Mesenchymal stem cell (in vitro differentiated cells and primary cell): ENCODE measurements around the gene STXBP1.
A peak's percentile ranks its signal among the peaks of the same experiment; 100 is the strongest.

Experiments used
- DNase-seq: peaks from one replicate; pipeline ENCODE4 v3.0.0-alpha.2; 2013
- H2AFZ ChIP-seq: one replicate; pipeline ENCODE4 v1.6.1; 2013; ENCODE audit warnings: low read depth, mild to moderate bottlenecking, control low read depth, inconsistent platforms, low read length, moderate library complexity
- H2AK5ac ChIP-seq: 2 replicates; pipeline ENCODE4 v1.6.1; 2013; ENCODE audit warnings: low read length, moderate library complexity, mild to moderate bottlenecking, inconsistent platforms; ENCODE audit not compliant: severe bottlenecking
- H2BK120ac ChIP-seq: one replicate; pipeline ENCODE4 v1.6.1; 2013; ENCODE audit warnings: low read depth, mild to moderate bottlenecking, inconsistent platforms, low read length, moderate library complexity
- H2BK12ac ChIP-seq, 2 experiments: one replicate each; pipeline ENCODE4 v1.6.1; 2013; ENCODE audit warnings: inconsistent platforms in 2 of 2, low read length in 2 of 2, mild to moderate bottlenecking in 2 of 2, moderate library complexity in 2 of 2, control low read depth in 1 of 2
- H2BK15ac ChIP-seq: one replicate; pipeline ENCODE4 v1.6.1; 2013; ENCODE audit warnings: mild to moderate bottlenecking, low read depth, inconsistent platforms; ENCODE audit not compliant: poor library complexity, severe bottlenecking
- H2BK5ac ChIP-seq: 2 replicates; pipeline ENCODE4 v1.6.1; 2013; ENCODE audit warnings: low read depth, mild to moderate bottlenecking, low read length, control low read depth, inconsistent platforms; ENCODE audit not compliant: poor library complexity, severe bottlenecking
- H3K14ac ChIP-seq, 2 experiments: one replicate each; pipeline ENCODE4 v1.6.1; 2013; ENCODE audit warnings: inconsistent platforms in 2 of 2, low read length in 2 of 2, control low read depth in 1 of 2, mild to moderate bottlenecking in 1 of 2, moderate library complexity in 1 of 2
- H3K18ac ChIP-seq, 2 experiments: one replicate each; pipeline ENCODE4 v1.6.1; 2013; ENCODE audit warnings: inconsistent platforms in 2 of 2, low read length in 2 of 2, control low read depth in 1 of 2, low read depth in 1 of 2, mild to moderate bottlenecking in 1 of 2
- H3K23ac ChIP-seq, 2 experiments: one replicate each; pipeline ENCODE4 v1.6.1; 2013; ENCODE audit warnings: inconsistent platforms in 2 of 2, low read length in 2 of 2, mild to moderate bottlenecking in 2 of 2, moderate library complexity in 2 of 2, control low read depth in 1 of 2
- H3K27ac ChIP-seq: 2 replicates; pipeline ENCODE4 v1.5.1; 2013; ENCODE audit warnings: mild to moderate bottlenecking, moderate library complexity, low read length, control low read depth, inconsistent platforms; ENCODE audit not compliant: poor library complexity, severe bottlenecking
- H3K27me3 ChIP-seq, 2 experiments: 2 replicates each; pipeline versions ENCODE4 v1.6.1 to v1.7.0; 2013; ENCODE audit warnings: low read length in 2 of 2, mild to moderate bottlenecking in 2 of 2, moderate library complexity in 2 of 2, control low read depth in 1 of 2, inconsistent platforms in 1 of 2; ENCODE audit not compliant: control insufficient read depth in 1 of 2, insufficient read depth in 1 of 2
- H3K36me3 ChIP-seq, 2 experiments: 2 replicates each; pipeline versions ENCODE4 v1.6.1 to v1.7.0; 2013; ENCODE audit warnings: low read length in 2 of 2, control low read depth in 1 of 2, inconsistent platforms in 1 of 2, low read depth in 1 of 2, mild to moderate bottlenecking in 1 of 2; ENCODE audit not compliant: insufficient read depth in 2 of 2, control insufficient read depth in 1 of 2
- H3K4ac ChIP-seq, 2 experiments: one replicate each; pipeline ENCODE4 v1.6.1; 2013; ENCODE audit warnings: inconsistent platforms in 2 of 2, low read length in 2 of 2, mild to moderate bottlenecking in 2 of 2, moderate library complexity in 2 of 2, control low read depth in 1 of 2, low read depth in 1 of 2
- H3K4me1 ChIP-seq: 2 replicates; pipeline ENCODE4 v1.6.1; 2013; ENCODE audit warnings: low read depth, low read length, control low read depth; ENCODE audit not compliant: control insufficient read depth, insufficient read depth
- H3K4me2 ChIP-seq: 2 replicates; pipeline ENCODE4 v1.6.1; 2013; ENCODE audit warnings: low read length, mild to moderate bottlenecking, inconsistent platforms; ENCODE audit not compliant: poor library complexity, severe bottlenecking
- H3K4me3 ChIP-seq, 2 experiments: 2 replicates each; pipeline versions ENCODE4 v1.5.1 to v1.7.0; 2013; ENCODE audit warnings: low read length in 2 of 2, mild to moderate bottlenecking in 2 of 2, control low read depth in 1 of 2, low read depth in 1 of 2; ENCODE audit not compliant: insufficient read depth in 1 of 2
- H3K79me1 ChIP-seq: replicated peaks from 2 replicates; pipeline ENCODE4 v1.6.1; 2013; ENCODE audit warnings: mild to moderate bottlenecking, control low read depth, low read length, inconsistent platforms; ENCODE audit not compliant: poor library complexity, severe bottlenecking
- H3K9ac ChIP-seq: 2 replicates; pipeline ENCODE4 v1.7.0; 2013; ENCODE audit warnings: mild to moderate bottlenecking, low read length, moderate library complexity
- H3K9me3 ChIP-seq: 2 replicates; pipeline ENCODE4 v1.7.0; 2013; ENCODE audit warnings: mild to moderate bottlenecking, low read length; ENCODE audit not compliant: control insufficient read depth
- H4K8ac ChIP-seq: one replicate; pipeline ENCODE4 v1.6.1; 2013; ENCODE audit warnings: inconsistent platforms, mild to moderate bottlenecking, low read length, moderate library complexity
- H4K91ac ChIP-seq: one replicate; pipeline ENCODE4 v1.6.1; 2013; ENCODE audit warnings: mild to moderate bottlenecking, low read length, inconsistent platforms
- WGBS: methylation state at CpG from one replicate; pipeline ENCODE4 v1.1.7; 2013; ENCODE audit warnings: mixed read lengths; 5-methylcytosine and 5-hydroxymethylcytosine counted together

Gene STXBP1

DNA sequence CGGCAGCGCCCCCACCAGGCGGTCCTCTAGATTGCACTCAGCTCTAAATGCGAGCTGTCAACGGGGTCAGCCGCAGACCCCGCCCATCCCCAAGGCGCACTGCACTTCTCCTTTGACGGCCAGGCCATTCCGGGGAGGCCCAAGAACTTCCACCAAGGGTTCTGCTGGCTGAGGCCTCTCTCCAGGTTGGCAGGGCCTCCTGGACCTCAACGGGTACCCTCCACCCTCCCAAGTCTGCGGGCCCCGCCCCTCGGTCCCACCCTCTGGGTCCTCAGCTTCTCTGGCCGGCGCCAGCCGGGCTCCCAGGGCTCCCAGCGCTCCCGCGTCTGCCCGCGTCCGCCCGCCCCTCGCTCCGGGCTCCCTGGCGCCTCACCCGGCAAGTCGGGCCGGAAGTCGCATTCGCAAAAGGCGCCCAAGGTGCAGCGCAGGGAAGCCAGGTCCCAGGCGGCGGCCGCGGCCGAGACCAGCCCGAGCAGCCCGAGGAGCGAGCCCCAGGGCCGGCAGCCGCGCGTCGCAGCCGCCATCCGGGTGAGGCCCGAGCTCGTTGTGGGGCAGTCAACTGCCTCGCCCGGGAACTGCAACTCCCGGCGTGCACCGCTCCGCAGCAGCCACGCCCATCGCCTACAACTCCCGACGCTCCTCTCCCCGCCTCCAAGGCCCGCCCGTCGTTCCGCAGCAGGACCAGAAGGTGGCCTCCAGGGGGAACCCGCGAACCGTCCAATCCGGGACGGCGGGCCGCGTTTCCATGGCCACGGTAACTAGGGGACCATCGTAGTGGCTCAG is 122.9 kb downstream of the STXBP1 start, which contains the start of gene TOR2A:
Gene TOR2A, minus strand, starts transcription at position 548 of the 783 bp plus-strand sequence. Its CDS starts 24 bp downstream, at position 524.
- H3K27me3 ChIP-seq: peaks cover 0 to 7% of the 10 kb centered on the region in 2 experiments
- H2BK120ac ChIP-seq: peak within 1 kb of the TSS; percentile 61
- peak within 1 kb of the TSS in 1 of 2 experiments; percentile 53 for H3K4ac ChIP-seq
- peak within 1 kb of the TSS in 1 of 2 experiments; percentile 81 for H3K14ac ChIP-seq
- H2AFZ ChIP-seq: peak within 1 kb of the TSS; percentile 66
- peak within 1 kb of the TSS; percentile 92 to 99 for H3K18ac ChIP-seq
- H3K27ac ChIP-seq: peak within 1 kb of the TSS; percentile 22
- WGBS: under 1% methylated on average over 72 of the region's 76 CpGs
- peak within 1 kb of the TSS; percentile 81 to 87 for H3K4me3 ChIP-seq
- H2AK5ac ChIP-seq: no peak within 1 kb of the TSS
- H4K91ac ChIP-seq: peak within 1 kb of the TSS; percentile 93
- H3K9ac ChIP-seq: peak within 1 kb of the TSS; percentile 86
- peak; percentile 97 for DNase-seq
- H2BK12ac ChIP-seq: peak within 1 kb of the TSS in 1 of 2 experiments; percentile 81
- peak within 1 kb of the TSS; percentile 81 for H4K8ac ChIP-seq
- no peaks in the 10 kb centered on the region for H3K9me3 ChIP-seq
- H3K79me1 ChIP-seq: peaks cover 9% of the 10 kb centered on the region
- peaks cover 18 to 30% of the 10 kb centered on the region in 2 experiments for H3K36me3 ChIP-seq
- H2BK15ac ChIP-seq: peak within 1 kb of the TSS; percentile 98
- peaks cover 10% of the 10 kb centered on the region for H3K4me1 ChIP-seq
- peak within 1 kb of the TSS; percentile 40 for H3K4me2 ChIP-seq
- peak within 1 kb of the TSS; percentile 58 for H2BK5ac ChIP-seq
- H3K23ac ChIP-seq: peak within 1 kb of the TSS in 1 of 2 experiments; percentile 60

DNA sequence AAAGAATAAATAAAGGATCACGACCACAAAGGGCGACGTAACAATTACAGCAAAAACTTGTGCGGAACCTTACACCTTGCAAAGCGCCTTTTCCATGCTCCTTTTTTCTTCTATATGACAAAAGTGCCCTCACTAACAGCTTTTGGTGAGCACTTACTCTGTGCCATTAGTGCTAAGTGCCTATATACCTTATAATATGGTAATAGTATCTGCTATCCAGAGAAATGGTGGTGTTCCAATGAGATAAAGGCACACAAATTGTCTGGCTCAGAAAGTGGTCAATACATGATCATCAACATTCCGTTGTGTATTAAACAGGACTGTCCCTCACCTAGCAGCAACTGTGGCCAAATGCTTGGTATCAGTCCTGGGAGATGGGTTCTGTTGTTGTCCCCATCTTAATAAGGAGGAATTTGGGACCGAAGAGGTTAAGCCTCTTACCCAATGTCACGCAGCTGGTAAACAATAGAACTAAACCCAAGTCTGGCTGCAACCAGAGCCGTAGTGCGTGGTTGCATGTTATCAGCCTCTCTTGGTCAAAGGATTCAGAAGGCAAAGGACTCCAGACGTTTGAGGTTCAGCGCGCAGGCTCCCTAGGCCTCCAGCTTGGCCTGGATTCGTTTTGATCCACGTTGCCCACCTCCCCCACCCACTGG is 123.6 kb downstream of the STXBP1 start:
- 56% methylated on average over 10 of the region's 15 CpGs for WGBS

DNA sequence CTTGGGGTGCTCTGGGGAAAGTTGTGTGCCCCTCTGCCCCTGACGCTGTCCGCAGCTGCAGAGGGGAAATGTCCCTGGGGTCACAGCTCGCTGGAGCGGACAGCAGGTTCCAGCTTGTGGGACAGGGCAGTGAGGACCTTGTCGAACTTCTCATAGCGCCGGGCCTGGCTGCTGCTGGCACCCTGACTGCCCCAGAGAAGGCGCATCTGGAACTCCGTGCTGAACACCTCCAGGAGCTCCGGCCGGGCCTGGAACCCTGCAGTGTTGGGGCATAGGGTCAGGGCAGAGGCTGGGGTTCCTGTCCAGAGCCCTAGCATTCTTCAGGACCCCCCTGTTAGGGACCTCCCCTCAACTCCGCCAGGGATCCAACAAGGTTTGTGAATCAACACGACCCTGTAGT is 126.6 kb downstream of the STXBP1 start:
- no peak overlapping the region for H3K4me3 ChIP-seq
- no peak overlapping the region for H3K9ac ChIP-seq
- no peak overlapping the region for H3K23ac ChIP-seq
- H3K4me2 ChIP-seq: no peak overlapping the region
- no peak overlapping the region for H2BK5ac ChIP-seq
- no peak overlapping the region for H2AK5ac ChIP-seq
- H2AFZ ChIP-seq: no peak overlapping the region
- peaks cover 9% of the 10 kb centered on the region for H3K4me1 ChIP-seq
- DNase-seq: no peak
- no peak overlapping the region for H4K8ac ChIP-seq
- 86% methylated on average over 11 of the region's 13 CpGs for WGBS
- H3K27ac ChIP-seq: no peak overlapping the region
- H2BK12ac ChIP-seq: peak overlapping the region; percentile 18 to 19
- H3K27me3 ChIP-seq: peaks cover 0 to 7% of the 10 kb centered on the region in 2 experiments
- H3K18ac ChIP-seq: no peak overlapping the region
- peaks cover 6% of the 10 kb centered on the region for H3K79me1 ChIP-seq
- H2BK120ac ChIP-seq: no peak overlapping the region
- H2BK15ac ChIP-seq: no peak overlapping the region
- H3K4ac ChIP-seq: no peak overlapping the region
- no peak overlapping the region for H3K14ac ChIP-seq
- no peaks in the 10 kb centered on the region for H3K36me3 ChIP-seq
- H3K9me3 ChIP-seq: no peaks in the 10 kb centered on the region
- peak overlapping the region; percentile 36 for H4K91ac ChIP-seq

More for the DNA sequence above, 123.6 kb downstream of the STXBP1 start:
- H3K27me3 ChIP-seq: peaks cover 0 to 7% of the 10 kb centered on the region in 2 experiments
- no peak overlapping the region for H3K4ac ChIP-seq
- H3K27ac ChIP-seq: no peak overlapping the region
- H3K4me2 ChIP-seq: no peak overlapping the region
- H2BK120ac ChIP-seq: no peak overlapping the region
- H3K9ac ChIP-seq: peak overlapping the region; percentile 85
- no peak overlapping the region for H2AK5ac ChIP-seq
- H3K18ac ChIP-seq: no peak overlapping the region
- peak overlapping the region; percentile 9 for H2BK15ac ChIP-seq
- no peaks in the 10 kb centered on the region for H3K9me3 ChIP-seq
- no peak overlapping the region for H2BK5ac ChIP-seq
- peaks cover 18 to 25% of the 10 kb centered on the region in 2 experiments for H3K36me3 ChIP-seq
- peaks cover 9% of the 10 kb centered on the region for H3K79me1 ChIP-seq
- no peak overlapping the region for H4K91ac ChIP-seq
- no peak overlapping the region for H3K4me3 ChIP-seq
- no peak overlapping the region for H3K23ac ChIP-seq
- DNase-seq: peak; percentile 26
- H3K14ac ChIP-seq: no peak overlapping the region
- peaks cover 10% of the 10 kb centered on the region for H3K4me1 ChIP-seq
- H2BK12ac ChIP-seq: peak overlapping the region in 1 of 2 experiments; percentile 18
- no peak overlapping the region for H2AFZ ChIP-seq
- H4K8ac ChIP-seq: no peak overlapping the region
